Smooth muscle cell (in vitro differentiated cells): ENCODE measurements around the gene CRB1. TPM values are rescaled to one million over a fixed set of nuclear protein-coding genes. Genes with fewer than 3 reads are reported as not detected.

Experiments used
- DNase-seq: peaks from one replicate; lab custom pipeline; 2025; ENCODE audit not compliant: unreplicated experiment; lab: John Stamatoyannopoulos, UW
- H2AFZ ChIP-seq: fragments of 200-600 bp; sonication (generic); 2 replicates; pipeline ENCODE4 v1.6.0; 2016; ENCODE audit warnings: antibody characterized with exemption, low read depth, mild to moderate bottlenecking
- H3F3A ChIP-seq: fragments of 200-600 bp; sonication (generic); 2 replicates; pipeline ENCODE4 v1.6.0; 2017; ENCODE audit warnings: antibody characterized with exemption, low read depth
- H3K27ac ChIP-seq: fragments of 200-600 bp; sonication (generic); 2 replicates; pipeline ENCODE4 v1.5.1; 2016; ENCODE audit warnings: low read depth, mild to moderate bottlenecking
- H3K27me3 ChIP-seq: fragments of 200-600 bp; sonication (generic); 2 replicates; pipeline ENCODE4 v1.6.1; 2016; ENCODE audit warnings: low read depth, mild to moderate bottlenecking
- H3K36me3 ChIP-seq: fragments of 200-600 bp; sonication (generic); 2 replicates; pipeline ENCODE4 v1.5.1; 2016; ENCODE audit warnings: low read depth
- H3K4me1 ChIP-seq: fragments of 200-600 bp; sonication (generic); 2 replicates; pipeline ENCODE4 v1.5.1; 2016; ENCODE audit warnings: low read depth
- H3K4me2 ChIP-seq: fragments of 200-600 bp; sonication (generic); 2 replicates; pipeline ENCODE4 v1.6.0; 2016; ENCODE audit warnings: mild to moderate bottlenecking
- H3K4me3 ChIP-seq: fragments of 200-600 bp; sonication (generic); 2 replicates; pipeline ENCODE4 v1.5.1; 2016; ENCODE audit warnings: mild to moderate bottlenecking
- H3K79me2 ChIP-seq: fragments of 200-600 bp; sonication (generic); 2 replicates; pipeline ENCODE4 v1.6.0; 2016; ENCODE audit warnings: low read depth, mild to moderate bottlenecking
- H3K9ac ChIP-seq: fragments of 200-600 bp; sonication (generic); 2 replicates; pipeline ENCODE4 v1.6.0; 2016; ENCODE audit warnings: low read depth
- H3K9me3 ChIP-seq: fragments of 200-600 bp; sonication (generic); replicated peaks from 2 replicates; pipeline ENCODE4 v1.5.1; 2016; ENCODE audit warnings: low read depth
- H4K20me1 ChIP-seq: fragments of 200-600 bp; sonication (generic); 2 replicates; pipeline ENCODE4 v1.6.0; 2016; ENCODE audit warnings: low read depth
- CTCF ChIP-seq: fragments of 200-600 bp; sonication (generic); IDR thresholded peaks from 2 replicates; pipeline ENCODE4 v1.5.1; 2017; ENCODE audit warnings: borderline replicate concordance, mild to moderate bottlenecking, antibody characterized with exemption; ENCODE audit not compliant: insufficient read depth, poor library complexity, severe bottlenecking
- WGBS: methylation state at CpG from one replicate; pipeline ENCODE4 v1.1.7; 2016; ENCODE audit warnings: low lambda C conversion rate; 5-methylcytosine and 5-hydroxymethylcytosine counted together
- polyA plus RNA-seq: library from polyadenylated mRNA; unstranded; fragments of >200 nt; fragmentation: Nextera tagmentation; extraction: Ambion mirVana; gene quantifications from 2 replicates; pipeline ENCODE4 v1.2.1, GENCODE V29; 2016
- total RNA-seq: library from RNA; depleted of rRNA; stranded (reverse); fragments of >200 nt; gene quantifications from 2 replicates; pipeline ENCODE4 v1.2.3, GENCODE V29; 2014

Gene CRB1
- total and polyA plus RNA-seq, 2 experiments from 2014 or later: under 0.01 TPM; not detected in 1

GRCh38 chr1:197358959-197359358 is 90.9 kb downstream of the CRB1 start:
- no peak for TF ChIP-seq CTCF
- H3K27ac ChIP-seq: no peak overlapping the region
- H3K4me2 ChIP-seq: no peak overlapping the region
- no peak overlapping the region for H3K9ac ChIP-seq
- no peak overlapping the region for H2AFZ ChIP-seq
- no peak for DNase-seq
- no peaks in the 10 kb centered on the region for H3K36me3 ChIP-seq
- H3K9me3 ChIP-seq: no peaks in the 10 kb centered on the region
- H4K20me1 ChIP-seq: no peaks in the 10 kb centered on the region
- H3K27me3 ChIP-seq: no peaks in the 10 kb centered on the region
- no peak overlapping the region for H3K4me3 ChIP-seq
- 33% methylated on average over 1 of the region's 1 CpG for WGBS
- H3F3A ChIP-seq: no peaks in the 10 kb centered on the region
- H3K79me2 ChIP-seq: no peaks in the 10 kb centered on the region
- H3K4me1 ChIP-seq: no peaks in the 10 kb centered on the region

DNA sequence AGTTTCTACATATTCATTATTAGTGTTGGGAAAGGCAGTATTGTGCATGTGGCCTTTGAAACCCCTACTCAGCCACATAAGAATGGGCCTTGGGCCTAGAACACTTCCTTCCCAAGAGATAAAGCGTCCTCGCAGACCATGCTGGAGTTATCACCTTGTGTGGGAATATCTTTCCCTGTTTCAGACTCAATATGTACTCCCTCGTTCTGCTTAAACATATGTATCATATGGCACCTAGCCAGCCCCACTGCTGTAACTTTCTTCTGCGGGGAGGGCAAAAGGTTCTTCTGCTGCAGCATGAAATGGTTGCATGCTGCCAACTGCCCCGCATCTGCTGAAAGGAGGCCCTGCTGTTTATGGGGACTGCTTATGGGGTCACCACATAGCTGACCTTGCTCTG is 92.0 kb downstream of the CRB1 start:
- H3K9me3 ChIP-seq: no peaks in the 10 kb centered on the region
- no peaks in the 10 kb centered on the region for H4K20me1 ChIP-seq
- no peaks in the 10 kb centered on the region for H3K36me3 ChIP-seq
- WGBS: 81% methylated on average over 5 of the region's 5 CpGs
- no peak overlapping the region for H3K27ac ChIP-seq
- H3K4me2 ChIP-seq: no peak overlapping the region
- no peaks in the 10 kb centered on the region for H3K27me3 ChIP-seq
- H3K4me1 ChIP-seq: no peaks in the 10 kb centered on the region
- H3K4me3 ChIP-seq: no peak overlapping the region
- no peak overlapping the region for H3K9ac ChIP-seq
- no peak for TF ChIP-seq CTCF
- DNase-seq: no peak
- no peaks in the 10 kb centered on the region for H3K79me2 ChIP-seq
- H3F3A ChIP-seq: no peaks in the 10 kb centered on the region
- no peak overlapping the region for H2AFZ ChIP-seq

DNA sequence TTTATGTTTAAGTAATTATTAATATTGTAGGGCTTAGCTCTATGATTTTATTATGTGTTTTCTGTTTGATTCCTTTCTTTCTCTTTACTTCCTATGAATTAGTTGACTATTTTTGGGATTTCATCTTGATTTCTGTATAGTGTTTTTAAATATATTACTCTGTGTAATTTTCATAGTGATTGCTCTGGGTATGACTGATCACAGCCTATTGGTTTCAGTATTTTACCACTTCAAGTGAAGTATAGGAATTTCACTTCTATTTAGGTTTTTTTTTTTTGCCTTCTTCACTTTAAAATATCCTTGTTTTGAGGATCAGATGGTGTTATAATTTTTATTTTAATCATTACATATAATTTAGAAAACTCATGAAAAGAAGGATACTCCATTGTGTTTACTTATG is 94.8 kb downstream of the CRB1 start:
- no peak for TF ChIP-seq CTCF
- no peak overlapping the region for H2AFZ ChIP-seq

DNA sequence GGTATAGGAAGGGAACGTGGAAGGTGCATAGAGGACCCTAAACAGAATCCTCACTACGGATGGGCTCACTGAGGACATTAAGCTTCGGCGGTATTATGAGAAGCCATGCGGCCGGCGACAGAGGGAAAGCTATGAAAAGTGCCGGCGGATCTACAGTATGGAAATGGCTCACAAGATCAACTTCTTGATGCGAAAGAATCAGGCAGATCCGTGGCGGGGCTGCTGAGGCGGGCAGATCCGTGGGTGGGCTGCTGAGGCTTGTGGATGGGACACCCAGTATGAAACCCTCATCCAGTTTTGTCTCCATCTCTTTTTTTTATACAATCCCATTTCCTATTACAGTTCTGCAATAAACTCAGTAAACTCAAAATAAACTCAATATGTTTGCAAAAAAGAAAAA is 95.8 kb downstream of the CRB1 start:
- no peak overlapping the region for H2AFZ ChIP-seq
- no peaks in the 10 kb centered on the region for H3K4me1 ChIP-seq
- H3K27me3 ChIP-seq: no peaks in the 10 kb centered on the region
- no peaks in the 10 kb centered on the region for H3K36me3 ChIP-seq
- no peaks in the 10 kb centered on the region for H4K20me1 ChIP-seq
- no peaks in the 10 kb centered on the region for H3K79me2 ChIP-seq
- no peaks in the 10 kb centered on the region for H3F3A ChIP-seq
- H3K9ac ChIP-seq: no peak overlapping the region
- 92% methylated on average over 14 of the region's 14 CpGs for WGBS
- DNase-seq: no peak
- H3K4me2 ChIP-seq: no peak overlapping the region
- no peak overlapping the region for H3K4me3 ChIP-seq
- H3K9me3 ChIP-seq: no peaks in the 10 kb centered on the region
- TF ChIP-seq CTCF: no peak
- H3K27ac ChIP-seq: no peak overlapping the region

More for the DNA sequence above, 94.8 kb downstream of the CRB1 start:
- Histone ChIP-seq H3K4me3 (no peak overlapping the region), H3K9me3 (no peaks in the 10 kb centered on the region), H3K79me2 (no peaks in the 10 kb centered on the region), H3K4me1 (no peaks in the 10 kb centered on the region), H3K4me2 (no peak overlapping the region), H4K20me1 (no peaks in the 10 kb centered on the region), H3K36me3 (no peaks in the 10 kb centered on the region), H3F3A (no peaks in the 10 kb centered on the region), H3K27me3 (no peaks in the 10 kb centered on the region), H3K9ac (no peak overlapping the region), H3K27ac (no peak overlapping the region)
- DNase-seq: no peak
